Hepatocyte (in vitro differentiated cells): ENCODE results near the gene TMCO4. TPM values are rescaled to one million over a fixed set of nuclear protein-coding genes. Genes with fewer than 3 reads are reported as not detected.
"Not testable (repeated sequence)": the region's sequence is repeated elsewhere in the genome, so short reads cannot be mapped to it uniquely, and the experiment has no call there.

ENCODE experiments used
- DNase-seq: peaks from one replicate; pipeline ENCODE4 v3.0.0-alpha.2; 2016; ENCODE audit warnings: low spot score
- H2AFZ ChIP-seq: fragments of 200-600 bp; sonication (generic); 2 replicates; pipeline ENCODE4 v1.6.0; 2016; ENCODE audit warnings: antibody characterized with exemption, mild to moderate bottlenecking
- H3K27ac ChIP-seq: fragments of 200-600 bp; sonication (generic); 2 replicates; pipeline ENCODE4 v1.5.1; 2016; ENCODE audit warnings: mild to moderate bottlenecking
- H3K27me3 ChIP-seq: fragments of 200-600 bp; sonication (generic); 2 replicates; pipeline ENCODE4 v1.6.1; 2016
- H3K36me3 ChIP-seq: fragments of 200-600 bp; sonication (generic); replicated peaks from 2 replicates; pipeline ENCODE4 v1.5.1; 2016; ENCODE audit warnings: low read depth; ENCODE audit not compliant: insufficient read depth
- H3K4me1 ChIP-seq: fragments of 200-600 bp; sonication (generic); 2 replicates; pipeline ENCODE4 v1.5.1; 2016; ENCODE audit warnings: mild to moderate bottlenecking, moderate library complexity; ENCODE audit not compliant: insufficient read depth
- H3K4me2 ChIP-seq: fragments of 200-600 bp; sonication (generic); 2 replicates; pipeline ENCODE4 v1.6.0; 2016
- H3K4me3 ChIP-seq: fragments of 200-600 bp; sonication (generic); 2 replicates; pipeline ENCODE4 v1.5.1; 2016; ENCODE audit warnings: mild to moderate bottlenecking
- H3K79me2 ChIP-seq: fragments of 200-600 bp; sonication (generic); 2 replicates; pipeline ENCODE4 v1.6.0; 2017; ENCODE audit warnings: mild to moderate bottlenecking
- H3K9me2 ChIP-seq: fragments of 200-600 bp; sonication (generic); replicated peaks from 2 replicates; pipeline ENCODE4 v1.6.0; 2017; ENCODE audit warnings: mild to moderate bottlenecking; ENCODE audit not compliant: insufficient read depth
- H3K9me3 ChIP-seq: fragments of 200-600 bp; sonication (generic); 2 replicates; pipeline ENCODE4 v1.5.1; 2016; ENCODE audit warnings: low read depth, mild to moderate bottlenecking
- H4K20me1 ChIP-seq: fragments of 200-600 bp; sonication (generic); 2 replicates; pipeline ENCODE4 v1.6.0; 2016; ENCODE audit warnings: mild to moderate bottlenecking; ENCODE audit not compliant: insufficient read depth, poor library complexity, severe bottlenecking
- EZH2 ChIP-seq: fragments of 200-600 bp; sonication (generic); IDR thresholded peaks from 2 replicates; pipeline ENCODE4 v1.6.1; 2016; ENCODE audit warnings: antibody characterized with exemption, mild to moderate bottlenecking, borderline replicate concordance
- EZH2phosphoT487 ChIP-seq: fragments of 200-600 bp; sonication (generic); IDR thresholded peaks from one replicate; pipeline ENCODE4 v1.6.1; 2018; ENCODE audit warnings: antibody characterized with exemption, mild to moderate bottlenecking, low read depth, moderate library complexity; ENCODE audit not compliant: unreplicated experiment, severe bottlenecking
- WGBS: methylation state at CpG from one replicate; pipeline ENCODE4 v1.1.6; 2016; ENCODE audit warnings: low lambda C conversion rate; ENCODE audit errors: missing lambda C conversion rate; 5-methylcytosine and 5-hydroxymethylcytosine counted together
- polyA plus RNA-seq: library from polyadenylated mRNA; unstranded; fragments of >200 nt; fragmentation: Nextera tagmentation; extraction: Ambion mirVana; gene quantifications from 2 replicates; pipeline ENCODE4 v1.2.1, GENCODE V29; 2016
- total RNA-seq: library from RNA; depleted of rRNA; stranded (reverse); fragments of >200 nt; gene quantifications from 2 replicates; pipeline ENCODE4 v1.2.3, GENCODE V29; 2014
- TF ChIP-seq, protein P1 (sequence below): fragments of 200-600 bp; sonication (generic); IDR thresholded peaks from 2 replicates; pipeline ENCODE4 v1.5.1; 2016; ENCODE audit warnings: antibody characterized with exemption, mild to moderate bottlenecking; ENCODE audit not compliant: poor library complexity

The TMCO4 gene
- total RNA-seq (12.0 and 13.0 TPM in 2 replicates), polyA plus RNA-seq (8.7 and 12.7 TPM in 2 replicates)

DNA sequence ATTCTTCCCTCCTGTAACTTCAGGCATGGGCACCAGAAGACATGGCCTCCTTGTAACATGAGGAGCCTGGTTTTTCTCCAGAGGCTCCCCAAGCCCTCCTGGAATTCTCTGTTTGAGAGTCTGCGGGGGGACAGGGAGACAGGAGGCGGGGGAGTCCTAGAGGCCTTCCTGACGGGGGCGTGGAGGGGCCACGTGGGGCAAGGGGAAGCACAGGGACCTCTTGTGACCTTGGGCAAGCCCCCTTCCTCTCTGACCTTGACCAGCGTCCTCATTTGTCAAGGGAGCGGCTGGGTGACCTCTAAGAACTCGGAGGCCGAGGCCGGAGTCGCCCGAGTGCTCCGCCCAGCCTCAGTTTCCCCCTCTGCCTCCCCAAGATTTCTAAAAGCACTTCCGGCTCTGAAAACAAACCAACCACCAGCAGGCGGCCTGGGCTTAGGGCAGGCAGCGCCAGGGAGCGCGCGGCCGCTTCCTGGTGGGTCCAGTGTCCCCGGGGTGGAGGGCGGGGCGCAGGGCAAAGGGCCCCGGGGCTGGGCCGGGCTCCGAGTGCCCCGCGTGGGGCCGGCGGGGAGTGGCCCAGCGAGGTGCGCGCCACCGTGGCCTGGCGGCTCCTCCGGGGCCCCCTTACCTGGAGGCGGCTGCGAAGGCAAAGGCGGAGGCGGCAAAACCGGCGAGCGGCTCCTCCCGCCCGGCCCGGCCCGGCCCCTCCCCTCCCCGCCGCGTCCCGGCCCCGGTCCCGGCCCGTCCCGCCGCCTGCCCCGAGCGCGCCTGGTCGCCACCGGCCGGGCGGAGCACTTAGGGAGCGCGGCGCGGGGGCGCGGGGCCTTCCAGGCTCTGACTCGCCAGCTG, at the start of gene TMCO4:
Gene TMCO4 (minus strand): TSS at position 687 of the 846 bp plus-strand sequence. CDS start 19,158 bp downstream, outside the sequence.
- Histone ChIP-seq H4K20me1 (no peaks in the 10 kb centered on the region), H3K36me3 (no peaks in the 10 kb centered on the region), H3K79me2 (no peaks in the 10 kb centered on the region), H3K4me1 (peaks cover 19% of the 10 kb centered on the region), H3K27me3 (no peaks in the 10 kb centered on the region), H3K4me3 (peak within 1 kb of the TSS; percentile 40), H2AFZ (peak within 1 kb of the TSS; percentile 97), H3K9me3 (no peaks in the 10 kb centered on the region), H3K4me2 (peak within 1 kb of the TSS; percentile 97), H3K9me2 (no peaks in the 10 kb centered on the region), H3K27ac (peak within 1 kb of the TSS; percentile 94)
- peak; percentile 89 for DNase-seq
- WGBS = 10% methylated on average over 32 of the region's 70 CpGs
- TF ChIP-seq, protein P1, sequence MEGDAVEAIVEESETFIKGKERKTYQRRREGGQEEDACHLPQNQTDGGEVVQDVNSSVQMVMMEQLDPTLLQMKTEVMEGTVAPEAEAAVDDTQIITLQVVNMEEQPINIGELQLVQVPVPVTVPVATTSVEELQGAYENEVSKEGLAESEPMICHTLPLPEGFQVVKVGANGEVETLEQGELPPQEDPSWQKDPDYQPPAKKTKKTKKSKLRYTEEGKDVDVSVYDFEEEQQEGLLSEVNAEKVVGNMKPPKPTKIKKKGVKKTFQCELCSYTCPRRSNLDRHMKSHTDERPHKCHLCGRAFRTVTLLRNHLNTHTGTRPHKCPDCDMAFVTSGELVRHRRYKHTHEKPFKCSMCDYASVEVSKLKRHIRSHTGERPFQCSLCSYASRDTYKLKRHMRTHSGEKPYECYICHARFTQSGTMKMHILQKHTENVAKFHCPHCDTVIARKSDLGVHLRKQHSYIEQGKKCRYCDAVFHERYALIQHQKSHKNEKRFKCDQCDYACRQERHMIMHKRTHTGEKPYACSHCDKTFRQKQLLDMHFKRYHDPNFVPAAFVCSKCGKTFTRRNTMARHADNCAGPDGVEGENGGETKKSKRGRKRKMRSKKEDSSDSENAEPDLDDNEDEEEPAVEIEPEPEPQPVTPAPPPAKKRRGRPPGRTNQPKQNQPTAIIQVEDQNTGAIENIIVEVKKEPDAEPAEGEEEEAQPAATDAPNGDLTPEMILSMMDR = peak; percentile 35
- TF ChIP-seq EZH2 = no peak

DNA sequence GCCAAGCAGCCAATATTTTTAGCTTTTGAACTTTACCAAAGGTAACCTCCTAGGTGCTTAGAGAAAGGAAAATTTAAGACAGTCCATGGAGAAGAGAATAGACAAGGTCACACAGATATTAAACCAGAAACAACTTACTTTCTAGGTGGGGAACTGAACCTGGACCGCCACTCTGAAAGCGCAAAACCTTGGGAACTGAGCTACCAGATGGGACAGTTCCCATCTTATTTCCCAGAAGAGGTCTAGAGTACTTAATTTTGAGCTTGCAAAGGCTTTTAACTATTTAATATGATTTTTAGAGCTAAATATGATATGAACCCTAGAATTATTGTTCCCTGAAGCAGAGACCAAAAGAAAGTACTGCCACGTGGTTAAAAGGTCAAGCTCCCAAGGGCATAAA, 49.6 kb upstream of the TMCO4 start:
- H3K4me3 ChIP-seq, H3K36me3 ChIP-seq, H3K4me2 ChIP-seq, H3K27me3 ChIP-seq, H3K79me2 ChIP-seq, H3K27ac ChIP-seq, H3K9me3 ChIP-seq, DNase-seq, H3K9me2 ChIP-seq, H4K20me1 ChIP-seq, H2AFZ ChIP-seq, H3K4me1 ChIP-seq: not testable (repeated sequence)
- 85% methylated on average over 3 of the region's 3 CpGs for WGBS

DNA sequence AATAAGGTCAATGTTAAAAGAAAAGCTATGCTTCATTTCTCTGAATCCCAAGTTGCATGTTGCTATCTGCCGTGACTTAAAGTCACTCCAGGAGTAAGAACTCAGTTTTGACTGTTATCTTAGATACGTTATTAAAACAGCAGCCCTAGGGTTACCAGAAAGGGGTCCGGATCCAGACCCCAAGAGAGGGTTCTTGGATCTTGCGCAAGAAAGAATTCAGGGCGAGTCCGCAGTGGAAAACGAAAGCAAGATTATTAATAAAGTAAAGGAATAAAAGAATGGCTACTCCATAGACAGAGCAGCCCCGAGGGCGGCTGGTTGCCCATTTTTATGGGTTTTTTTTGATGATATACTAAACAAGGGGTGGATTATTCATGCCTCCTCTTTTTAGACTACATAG, 47.6 kb upstream of the TMCO4 start:
- H3K27ac ChIP-seq, H3K9me2 ChIP-seq, H3K79me2 ChIP-seq, H3K4me2 ChIP-seq, H3K27me3 ChIP-seq, H4K20me1 ChIP-seq, DNase-seq, H3K9me3 ChIP-seq, H2AFZ ChIP-seq, H3K4me3 ChIP-seq, H3K4me1 ChIP-seq, H3K36me3 ChIP-seq: not testable (repeated sequence)
- 89% methylated on average over 9 of the region's 9 CpGs for WGBS

DNA sequence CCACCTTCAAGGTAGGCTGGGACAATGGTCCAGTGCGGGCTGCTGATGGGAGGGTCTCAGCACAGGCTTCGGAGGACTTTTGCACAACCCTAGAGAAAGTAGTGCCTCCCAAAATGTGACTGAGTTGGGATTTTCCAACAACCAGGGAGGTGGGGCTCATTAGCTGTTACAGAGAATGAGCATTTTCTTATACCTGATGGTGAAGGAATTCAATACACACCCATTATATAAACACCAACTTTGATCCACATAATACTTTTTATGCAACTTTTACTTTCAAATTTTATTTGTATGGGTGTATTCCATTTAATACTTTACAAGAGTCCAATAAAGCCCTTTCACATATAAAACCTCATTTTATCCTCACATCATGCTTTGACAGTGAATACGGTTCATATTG, 46.6 kb upstream of the TMCO4 start:
- Histone ChIP-seq H3K79me2 (no peaks in the 10 kb centered on the region), H3K9me2 (no peaks in the 10 kb centered on the region), H3K9me3 (no peaks in the 10 kb centered on the region), H3K27ac (no peak overlapping the region), H4K20me1 (no peaks in the 10 kb centered on the region), H3K4me3 (no peak overlapping the region), H3K27me3 (no peaks in the 10 kb centered on the region), H3K4me1 (no peaks in the 10 kb centered on the region), H3K36me3 (no peaks in the 10 kb centered on the region), H2AFZ (no peak overlapping the region), H3K4me2 (no peak overlapping the region)
- no peak for DNase-seq
- WGBS = 89% methylated on average over 3 of the region's 3 CpGs
- TF ChIP-seq, protein P1 = no peak
- TF ChIP-seq EZH2phosphoT487 (no peak), EZH2 (no peak)
